GM12801 (cell line): ENCODE measurements around the gene ADARB2.

Experiments
- TF ChIP-seq, protein P1 (sequence below): IDR thresholded peaks from one replicate; pipeline ENCODE4 v1.5.1; 2011; ENCODE audit warnings: control low read depth; ENCODE audit not compliant: insufficient read length; ENCODE audit errors: extremely low read depth

The ADARB2 gene

DNA sequence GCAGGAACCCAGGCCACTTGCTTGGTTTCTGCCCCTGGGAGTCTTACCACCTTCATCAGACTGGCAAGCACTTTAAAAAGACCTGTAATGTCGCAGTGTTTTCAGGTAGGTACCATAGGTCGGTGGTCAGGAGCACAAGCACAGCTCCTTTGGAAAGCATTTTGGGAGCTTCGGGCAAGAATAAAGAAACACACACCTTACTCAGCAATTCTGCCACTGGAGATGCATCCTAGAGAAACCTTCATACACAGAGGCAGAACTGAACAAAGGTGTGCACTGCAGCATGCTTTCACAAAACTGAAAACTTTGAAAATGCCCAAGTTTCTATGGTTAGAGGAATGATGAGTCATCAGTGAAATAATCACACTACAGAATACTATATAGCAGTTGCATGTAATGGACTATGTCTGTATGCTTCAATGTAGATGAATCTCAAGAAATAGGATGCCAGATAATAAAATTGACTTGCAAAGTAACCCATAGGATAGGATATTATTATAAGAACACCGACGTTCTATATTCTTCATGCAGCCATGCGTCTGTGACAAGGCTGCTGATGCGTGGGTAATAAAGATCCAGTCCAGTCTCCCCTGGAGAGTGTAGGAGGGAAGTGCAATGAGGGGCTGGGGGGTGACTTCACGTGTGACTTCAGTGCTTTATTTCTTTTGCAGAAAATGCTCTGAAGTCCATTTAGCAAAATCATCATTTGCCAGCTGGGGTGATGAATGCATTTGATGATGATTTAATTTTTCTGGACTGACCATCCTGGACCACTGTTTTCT, 371.6 kb downstream of the ADARB2 start:
- TF ChIP-seq, protein P1, sequence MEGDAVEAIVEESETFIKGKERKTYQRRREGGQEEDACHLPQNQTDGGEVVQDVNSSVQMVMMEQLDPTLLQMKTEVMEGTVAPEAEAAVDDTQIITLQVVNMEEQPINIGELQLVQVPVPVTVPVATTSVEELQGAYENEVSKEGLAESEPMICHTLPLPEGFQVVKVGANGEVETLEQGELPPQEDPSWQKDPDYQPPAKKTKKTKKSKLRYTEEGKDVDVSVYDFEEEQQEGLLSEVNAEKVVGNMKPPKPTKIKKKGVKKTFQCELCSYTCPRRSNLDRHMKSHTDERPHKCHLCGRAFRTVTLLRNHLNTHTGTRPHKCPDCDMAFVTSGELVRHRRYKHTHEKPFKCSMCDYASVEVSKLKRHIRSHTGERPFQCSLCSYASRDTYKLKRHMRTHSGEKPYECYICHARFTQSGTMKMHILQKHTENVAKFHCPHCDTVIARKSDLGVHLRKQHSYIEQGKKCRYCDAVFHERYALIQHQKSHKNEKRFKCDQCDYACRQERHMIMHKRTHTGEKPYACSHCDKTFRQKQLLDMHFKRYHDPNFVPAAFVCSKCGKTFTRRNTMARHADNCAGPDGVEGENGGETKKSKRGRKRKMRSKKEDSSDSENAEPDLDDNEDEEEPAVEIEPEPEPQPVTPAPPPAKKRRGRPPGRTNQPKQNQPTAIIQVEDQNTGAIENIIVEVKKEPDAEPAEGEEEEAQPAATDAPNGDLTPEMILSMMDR = no peak

DNA sequence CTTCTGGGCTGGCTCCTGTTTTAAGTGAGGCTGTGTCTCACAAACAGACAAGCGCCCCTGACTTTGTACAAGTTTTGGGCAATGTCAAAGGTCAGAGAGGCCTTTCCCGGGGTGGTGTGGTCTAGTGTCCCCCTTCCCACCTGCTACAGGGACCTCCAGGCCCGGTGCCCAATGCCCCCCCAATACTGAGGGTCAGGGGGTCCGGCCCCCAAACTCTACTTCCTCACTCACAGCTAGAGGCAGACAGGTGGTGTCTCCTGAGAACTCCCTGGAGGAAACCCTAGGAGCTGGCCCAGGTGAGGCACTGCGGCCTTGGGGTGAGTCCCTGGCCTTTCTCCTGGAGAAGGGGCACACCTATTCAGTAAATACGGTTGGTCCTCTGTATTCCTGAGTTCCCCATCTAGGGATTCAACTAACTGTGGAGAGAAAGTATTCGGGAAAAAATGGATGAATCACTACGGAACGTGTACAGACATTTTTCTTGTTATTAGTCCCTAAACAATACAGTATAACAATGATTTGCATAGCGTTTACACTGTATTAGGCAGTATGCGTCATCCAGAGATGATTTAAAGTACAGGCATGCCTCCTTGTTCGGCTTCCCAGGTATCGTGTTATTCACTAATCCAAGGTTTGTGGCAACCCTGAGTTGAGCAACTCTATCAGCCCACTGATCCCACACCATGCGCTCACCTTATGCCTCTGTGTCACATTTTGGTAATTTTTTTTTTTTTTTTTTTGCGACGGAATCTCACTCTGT, 373.0 kb downstream of the ADARB2 start:
- TF ChIP-seq, protein P1 = no peak

DNA sequence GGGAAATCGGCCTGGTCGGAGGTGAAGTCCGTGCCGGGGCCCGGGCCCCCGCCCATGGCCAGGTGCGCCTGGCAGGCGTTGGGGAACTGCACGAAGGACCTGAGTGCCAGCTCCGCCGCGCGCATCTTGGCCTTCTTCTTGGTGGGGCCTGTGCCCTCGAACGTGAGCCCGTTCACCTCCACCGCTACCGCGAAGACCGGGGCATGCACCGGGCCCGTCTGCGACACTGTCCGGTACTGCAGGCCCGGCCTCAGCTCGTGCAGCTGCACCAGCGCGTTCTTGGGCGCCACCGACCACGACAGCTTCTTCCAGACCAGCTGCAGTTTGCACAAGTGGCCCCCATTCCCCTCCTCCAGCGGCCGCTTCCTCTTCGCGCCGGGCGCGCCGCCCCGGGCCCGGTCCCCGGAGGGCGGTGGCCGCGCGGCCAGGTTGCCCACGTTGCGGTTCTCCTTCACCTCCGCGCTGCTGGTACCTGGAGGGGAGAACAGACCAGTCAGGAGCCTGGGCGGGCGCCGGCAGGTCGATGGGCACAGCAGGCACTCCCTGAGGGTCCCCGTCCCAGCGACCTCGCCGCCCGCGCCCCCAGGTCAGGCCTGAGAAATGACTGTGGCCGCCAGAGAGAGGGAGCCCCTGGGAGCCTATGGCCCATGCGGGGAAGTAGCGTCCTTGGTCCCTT, 373.7 kb downstream of the ADARB2 start:
- TF ChIP-seq, protein P1 = no peak

DNA sequence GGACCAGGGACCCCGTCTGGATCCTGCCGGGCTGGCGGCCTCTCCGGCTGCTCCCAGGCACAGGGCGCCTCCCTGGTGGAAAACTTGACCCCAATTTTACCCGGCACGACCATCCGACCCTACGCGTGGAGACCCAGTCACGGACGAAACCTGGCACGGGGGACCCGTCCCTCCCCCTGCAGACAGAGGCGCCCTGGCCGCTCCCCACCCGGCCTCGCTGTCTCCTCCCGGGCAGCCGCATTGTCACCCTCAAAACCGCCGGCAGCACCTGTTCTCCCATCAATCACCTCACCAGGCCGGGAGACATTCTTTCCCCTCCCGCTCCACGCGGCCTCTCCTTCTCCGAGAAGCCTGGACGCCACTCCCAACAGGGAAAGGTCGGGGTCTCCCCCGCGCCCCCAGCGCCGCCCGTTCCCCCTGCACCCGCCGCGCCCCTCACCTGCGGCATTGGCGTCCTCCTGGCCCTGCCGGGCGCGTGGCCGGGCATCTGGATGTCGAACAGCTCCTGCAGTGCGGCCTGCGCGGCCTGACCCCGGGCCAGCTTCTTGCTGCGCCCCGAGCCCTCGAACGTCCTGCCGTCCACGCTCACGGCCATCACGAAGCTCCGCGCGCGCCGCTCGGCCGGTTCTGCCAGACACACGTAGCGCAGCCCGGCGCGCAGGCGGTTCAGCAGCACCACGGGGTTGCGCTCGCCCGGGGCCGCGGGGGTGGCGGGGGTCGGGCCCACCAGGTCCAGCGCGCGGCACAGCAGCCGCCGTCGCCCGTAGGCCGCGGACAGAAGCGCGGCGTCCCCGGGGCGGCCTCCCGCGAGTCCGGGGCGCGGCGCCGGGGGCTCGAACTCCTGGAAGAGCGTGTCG, 374.5 kb downstream of the ADARB2 start:
- TF ChIP-seq, protein P1 = no peak

- TF ChIP-seq, protein P1 = no peak
Observed at GRCh38 chr10:1361411-1362105, 375.8 kb downstream of the ADARB2 start.

DNA sequence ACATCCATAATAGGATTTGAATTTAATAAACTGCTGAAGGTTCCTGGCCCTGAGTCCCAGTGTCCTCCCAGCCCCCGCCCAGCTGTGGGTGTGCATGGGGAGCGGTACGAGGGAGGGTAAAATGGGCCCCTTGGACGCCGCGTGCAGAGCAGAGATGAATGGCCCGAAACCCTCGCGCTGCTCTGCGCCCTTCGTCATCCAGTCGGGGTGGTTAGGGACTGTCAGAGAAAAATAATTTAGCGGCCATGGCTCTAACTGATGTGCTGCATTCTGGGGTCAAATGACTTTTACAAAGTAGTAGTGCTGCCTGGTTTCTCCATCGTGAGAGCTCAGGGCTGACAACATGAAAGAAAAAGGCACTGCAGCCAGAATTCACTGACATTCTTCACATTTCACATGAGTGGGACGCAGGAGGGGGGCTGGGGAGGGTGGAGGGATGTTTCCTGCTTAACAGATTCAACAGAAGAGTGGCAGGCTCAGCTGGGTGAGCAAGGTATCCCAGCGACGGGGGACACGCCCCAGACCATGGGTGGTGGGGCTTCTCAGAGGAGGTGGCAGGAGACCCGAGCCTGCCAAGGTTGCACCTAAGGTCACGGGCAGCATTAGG, 376.7 kb downstream of the ADARB2 start:
- TF ChIP-seq, protein P1 = no peak
